Colonic mucosa (tissue), 4 donors: ENCODE results near the gene SNX32. TPM values are rescaled to one million over a fixed set of nuclear protein-coding genes. Genes with fewer than 3 reads are reported as not detected.

ENCODE experiments used
- DNase-seq: peaks from one replicate; pipeline ENCODE4 v3.0.0-alpha.2; 2020
- H3K27ac ChIP-seq: fragments of 200-600 bp; one replicate; pipeline ENCODE4 v1.8.0; 2021
- H3K27me3 ChIP-seq: fragments of 200-600 bp; one replicate; pipeline ENCODE4 v1.8.0; 2021
- H3K36me3 ChIP-seq: fragments of 200-600 bp; one replicate; pipeline ENCODE4 v1.8.0; 2021
- H3K4me1 ChIP-seq: fragments of 200-600 bp; one replicate; pipeline ENCODE4 v1.8.0; 2021; ENCODE audit warnings: mild to moderate bottlenecking
- H3K4me3 ChIP-seq: fragments of 200-600 bp; one replicate; pipeline ENCODE4 v1.8.0; 2021
- H3K9ac ChIP-seq, 2 donors: one replicate each; pipeline ENCODE4 v1.7.0; 2013; ENCODE audit warnings: control low read depth in 2 of 2, low read depth in 2 of 2, low read length in 2 of 2
- H3K9me3 ChIP-seq: fragments of 200-600 bp; one replicate; pipeline ENCODE4 v1.8.0; 2021
- intact Hi-C: fragments of 100-400 bp; cut with DNase I; formaldehyde crosslinking; loops from one replicate; pipeline ENCODE4 v1.14.1; 2022
- total RNA-seq, 2 donors: library from RNA; stranded (reverse); fragmentation: NEBNext Ultra II Directional in 1 of 2; extraction: Animal tissue kit (Norgen Biotek cat#: 25700) in 1 of 2; gene quantifications; one replicate each; pipeline ENCODE4 v1.2.1, GENCODE V29; 2021
- TF ChIP-seq, protein P1 (sequence below): fragments of 200-600 bp; IDR thresholded peaks from one replicate; pipeline ENCODE4 v1.8.0; 2022; ENCODE audit warnings: antibody characterized with exemption, mild to moderate bottlenecking
- donor health status: healthy.
- donor health status: DM: no; HTN: no; CAD: no.
- donor health status: DM: no; HTN: no; CAD: no.

Gene SNX32
- 1 to 10 TPM; 1.6 to 1.9 TPM for total RNA-seq

DNA sequence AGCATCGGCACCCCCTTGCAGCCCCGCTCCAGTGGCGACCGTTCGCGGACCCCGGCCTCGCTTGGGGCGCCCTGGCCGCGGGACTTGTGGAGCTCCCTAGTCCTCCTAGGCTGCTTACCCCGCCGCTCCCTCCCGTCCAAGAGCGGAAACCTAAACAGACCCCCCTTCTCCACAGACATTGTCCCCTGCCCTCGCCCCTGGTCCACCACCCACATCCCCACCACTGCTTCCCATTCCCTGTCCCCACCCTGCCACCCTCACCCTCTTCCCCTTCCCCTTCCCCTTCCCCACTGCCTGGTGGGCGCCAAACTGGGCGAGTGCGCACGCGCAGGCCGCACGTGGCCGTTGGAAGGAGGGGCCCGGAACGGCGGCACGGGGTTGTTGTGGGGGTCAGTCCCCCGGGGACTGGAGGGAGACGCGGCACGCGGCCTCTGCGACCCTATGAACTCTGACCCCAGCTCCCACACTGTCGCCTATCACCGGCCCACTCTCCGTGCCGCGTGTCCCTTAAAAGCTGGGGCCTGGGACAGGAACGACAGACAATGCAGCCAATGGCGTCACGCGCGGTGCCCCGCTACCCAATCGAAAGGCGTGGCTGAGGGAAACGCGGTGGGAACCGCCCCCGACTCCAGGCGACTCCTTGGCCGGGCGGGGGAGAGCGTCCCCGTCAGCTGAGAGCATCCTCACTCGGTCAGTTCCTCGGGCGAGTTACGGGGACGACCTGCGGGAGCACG is at the start of gene SNX32:
Gene SNX32 (plus strand): TSS at position 667 of the 734 bp plus-strand sequence. CDS start 103 bp downstream, outside the sequence.
- intact Hi-C loops: no loop called here
- no peaks in the 10 kb centered on the region for H3K36me3 ChIP-seq
- H3K27ac ChIP-seq: no peak within 1 kb of the TSS
- H3K27me3 ChIP-seq: no peaks in the 10 kb centered on the region
- peak; percentile 97 for DNase-seq
- H3K9ac ChIP-seq: peak within 1 kb of the TSS; percentile 48 to 60
- peaks cover 4% of the 10 kb centered on the region for H3K4me1 ChIP-seq
- TF ChIP-seq, protein P1, sequence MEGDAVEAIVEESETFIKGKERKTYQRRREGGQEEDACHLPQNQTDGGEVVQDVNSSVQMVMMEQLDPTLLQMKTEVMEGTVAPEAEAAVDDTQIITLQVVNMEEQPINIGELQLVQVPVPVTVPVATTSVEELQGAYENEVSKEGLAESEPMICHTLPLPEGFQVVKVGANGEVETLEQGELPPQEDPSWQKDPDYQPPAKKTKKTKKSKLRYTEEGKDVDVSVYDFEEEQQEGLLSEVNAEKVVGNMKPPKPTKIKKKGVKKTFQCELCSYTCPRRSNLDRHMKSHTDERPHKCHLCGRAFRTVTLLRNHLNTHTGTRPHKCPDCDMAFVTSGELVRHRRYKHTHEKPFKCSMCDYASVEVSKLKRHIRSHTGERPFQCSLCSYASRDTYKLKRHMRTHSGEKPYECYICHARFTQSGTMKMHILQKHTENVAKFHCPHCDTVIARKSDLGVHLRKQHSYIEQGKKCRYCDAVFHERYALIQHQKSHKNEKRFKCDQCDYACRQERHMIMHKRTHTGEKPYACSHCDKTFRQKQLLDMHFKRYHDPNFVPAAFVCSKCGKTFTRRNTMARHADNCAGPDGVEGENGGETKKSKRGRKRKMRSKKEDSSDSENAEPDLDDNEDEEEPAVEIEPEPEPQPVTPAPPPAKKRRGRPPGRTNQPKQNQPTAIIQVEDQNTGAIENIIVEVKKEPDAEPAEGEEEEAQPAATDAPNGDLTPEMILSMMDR: no peak
- no peaks in the 10 kb centered on the region for H3K9me3 ChIP-seq
- H3K4me3 ChIP-seq: peak within 1 kb of the TSS; percentile 50

DNA sequence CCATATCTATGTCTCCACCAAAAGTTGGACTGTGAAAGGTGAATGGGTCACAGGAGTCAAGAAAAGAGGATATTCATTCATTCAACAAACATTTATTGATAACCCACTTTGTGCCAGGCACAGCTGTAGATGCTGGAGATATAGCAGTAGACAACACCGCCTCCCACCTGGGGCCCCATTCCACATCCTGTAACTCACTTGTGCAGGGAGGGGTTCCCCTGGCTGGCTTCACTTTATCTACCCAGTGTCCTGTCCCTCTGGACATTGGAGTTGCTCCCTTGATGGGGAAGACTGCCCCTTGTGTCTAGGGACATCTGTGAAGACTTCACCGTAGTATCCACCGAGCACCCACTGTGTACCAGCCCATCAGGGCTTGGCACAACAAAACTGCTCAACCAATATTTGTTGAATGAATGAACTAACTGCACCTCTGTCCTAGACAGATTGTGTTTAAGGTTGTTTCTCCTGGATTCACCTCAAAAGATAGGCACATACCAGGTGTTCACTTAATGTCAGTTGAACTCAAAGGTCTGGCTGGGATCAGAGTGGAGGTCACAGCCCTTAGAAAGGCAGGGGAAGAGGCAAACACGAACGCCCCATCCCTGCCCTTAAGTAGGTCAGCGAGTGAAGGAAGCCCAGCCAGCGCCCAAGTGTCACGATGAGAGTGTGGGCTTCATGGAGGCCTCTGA is 48.3 kb upstream of the SNX32 start:
- no peaks in the 10 kb centered on the region for H3K36me3 ChIP-seq
- intact Hi-C loops: no loop called here
- DNase-seq: no peak
- H3K27ac ChIP-seq: no peak overlapping the region
- H3K9me3 ChIP-seq: no peaks in the 10 kb centered on the region
- H3K9ac ChIP-seq: no peak overlapping the region
- TF ChIP-seq, protein P1: no peak
- H3K27me3 ChIP-seq: peaks cover 15% of the 10 kb centered on the region
- H3K4me1 ChIP-seq: peaks cover 10% of the 10 kb centered on the region
- H3K4me3 ChIP-seq: no peak overlapping the region

DNA sequence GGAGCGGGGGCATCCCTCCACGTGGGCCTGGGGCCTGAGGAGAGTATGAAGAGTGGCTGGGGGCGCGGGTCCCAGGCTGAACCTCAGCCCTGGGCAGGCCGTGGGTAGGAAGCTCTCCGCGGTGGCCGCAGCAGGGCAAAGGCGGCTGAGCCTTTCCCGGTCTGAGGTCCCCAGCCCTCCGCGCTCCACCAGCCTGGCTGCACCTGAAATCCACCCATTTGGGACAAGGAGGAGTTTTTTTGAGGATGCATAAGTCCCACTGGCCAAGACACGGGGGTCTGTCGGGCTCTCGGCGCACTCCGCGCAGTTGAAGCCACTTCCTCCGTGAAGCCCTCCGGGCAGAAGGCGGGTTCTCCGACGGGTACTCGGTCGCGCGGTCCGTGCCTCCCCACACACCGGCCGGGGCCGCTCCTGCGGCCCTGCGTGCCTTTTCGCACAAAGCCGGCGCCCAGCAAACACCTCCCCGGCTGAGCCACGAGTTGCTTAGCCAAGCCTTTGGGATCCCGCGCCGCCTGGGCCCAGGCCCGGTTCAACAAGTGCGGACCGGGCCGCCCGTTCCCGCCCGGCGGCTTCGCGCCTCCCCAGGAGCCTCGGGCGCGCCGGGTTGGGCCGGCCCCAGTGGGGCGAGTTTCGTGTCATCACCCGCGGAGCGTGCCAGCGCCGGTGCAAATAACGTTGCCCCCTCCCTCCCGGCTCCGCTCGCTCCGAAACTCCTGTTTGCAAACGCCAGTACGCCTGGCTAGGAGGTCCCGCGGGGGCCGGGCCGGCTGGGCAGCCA is 47.6 kb upstream of the SNX32 start:
- H3K4me3 ChIP-seq: peak overlapping the region; percentile 36
- no peaks in the 10 kb centered on the region for H3K36me3 ChIP-seq
- H3K9ac ChIP-seq: peak overlapping the region in 1 of 2 donors; percentile 26
- no peak overlapping the region for H3K27ac ChIP-seq
- H3K4me1 ChIP-seq: peaks cover 17% of the 10 kb centered on the region
- peaks cover 15% of the 10 kb centered on the region for H3K27me3 ChIP-seq
- intact Hi-C loops: no loop called here
- no peak for DNase-seq
- TF ChIP-seq, protein P1: no peak
- H3K9me3 ChIP-seq: no peaks in the 10 kb centered on the region

DNA sequence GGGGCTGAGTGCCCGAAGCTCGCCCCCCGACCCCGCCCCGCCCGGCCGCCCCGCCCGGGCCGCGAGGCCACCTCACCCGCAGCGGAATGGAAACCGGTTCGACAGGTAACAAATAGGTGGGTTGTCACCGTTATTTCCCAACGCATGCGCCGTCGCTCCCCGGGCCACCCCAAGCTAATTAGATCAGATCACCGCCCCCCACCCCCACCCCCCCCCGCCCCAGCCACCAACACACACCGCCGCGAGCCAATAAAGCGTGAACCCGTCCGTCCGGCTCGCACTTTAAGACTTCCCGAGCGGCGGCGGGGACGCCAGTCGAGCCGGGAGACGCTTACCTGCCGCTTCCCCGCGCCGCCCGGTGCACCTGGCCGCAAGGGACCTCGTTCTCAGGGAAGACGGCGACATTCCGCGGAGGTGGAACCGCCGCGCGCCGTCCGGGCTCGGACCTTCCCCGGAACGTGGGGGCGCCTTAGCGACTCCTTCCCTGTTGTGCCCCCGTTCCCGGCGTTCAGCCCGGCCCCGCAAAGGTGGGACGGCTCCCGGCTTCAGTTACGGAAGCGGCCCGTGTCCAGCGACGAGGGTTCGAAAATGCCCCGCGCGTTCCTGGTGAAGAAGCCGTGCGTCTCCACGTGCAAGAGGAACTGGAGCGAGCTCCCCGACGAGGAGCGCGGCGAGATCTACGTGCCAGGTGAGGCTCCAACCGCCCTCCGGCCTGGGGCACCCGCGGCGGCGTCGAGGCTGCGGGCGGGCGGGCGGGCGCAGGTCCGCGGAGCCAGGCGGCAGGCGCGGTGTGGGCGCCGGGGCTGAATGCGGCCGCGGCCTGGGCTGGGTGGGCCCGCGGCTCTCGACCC is 46.8 kb upstream of the SNX32 start, which contains the start of gene OVOL1:
Gene OVOL1 (plus strand): TSS at position 278 of the 851 bp plus-strand sequence. CDS start 311 bp downstream, at position 589.
- TF ChIP-seq, protein P1: no peak
- Histone ChIP-seq H3K9me3 (no peaks in the 10 kb centered on the region), H3K4me3 (peak within 1 kb of the TSS; percentile 61), H3K4me1 (peaks cover 24% of the 10 kb centered on the region), H3K27ac (peak within 1 kb of the TSS; percentile 87), H3K9ac (peak within 1 kb of the TSS; percentile 83 to 89), H3K27me3 (peaks cover 15% of the 10 kb centered on the region), H3K36me3 (no peaks in the 10 kb centered on the region)
- intact Hi-C loops: no loop called here
- DNase-seq: peak; percentile 92
